D721Med (cell line): ENCODE results near the gene UBE2I.

ENCODE experiments used
- DNase-seq: peaks from one replicate; pipeline ENCODE4 v3.0.0; 2011; ENCODE audit warnings: low spot score; ENCODE audit not compliant: insufficient read length
- FAIRE-seq: peaks from 2 replicates; lab custom pipeline; 2011; peaks lifted over from hg19 to GRCh38; lab: Jason Lieb, UNC
- TF ChIP-seq, protein P1 (sequence below): IDR thresholded peaks from 2 replicates; pipeline ENCODE4 v1.5.1; 2012; ENCODE audit warnings: mild to moderate bottlenecking, control low read depth; ENCODE audit not compliant: insufficient read depth; ENCODE audit errors: missing control alignments

UBE2I gene

DNA sequence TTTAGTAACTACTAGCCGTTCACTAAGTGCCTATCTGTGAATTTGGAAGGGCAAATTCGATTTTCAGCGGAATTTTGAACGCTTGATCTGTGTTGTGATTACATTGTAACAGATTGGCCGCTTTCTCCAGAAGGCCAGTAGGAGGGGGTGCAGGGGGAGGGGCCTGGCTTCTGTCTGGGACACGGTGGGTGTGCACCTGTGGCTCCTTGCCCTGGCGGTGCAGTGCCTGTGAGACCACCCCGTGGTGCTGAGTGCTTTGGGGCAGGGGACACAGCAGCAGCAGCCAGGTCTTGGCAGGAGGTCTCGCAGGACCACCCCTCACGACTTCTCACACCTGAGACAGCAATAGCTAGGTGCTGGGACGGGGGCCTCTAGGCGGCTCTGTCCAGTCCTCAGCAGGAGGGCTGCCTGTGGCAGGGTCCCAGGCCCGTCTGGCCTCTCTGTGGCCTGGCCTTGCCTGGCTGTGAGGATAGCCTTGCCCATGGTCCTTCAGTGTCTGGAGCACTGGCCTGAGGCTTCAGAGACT lies 1.8 kb downstream of the UBE2I start:
- TF ChIP-seq, protein P1, sequence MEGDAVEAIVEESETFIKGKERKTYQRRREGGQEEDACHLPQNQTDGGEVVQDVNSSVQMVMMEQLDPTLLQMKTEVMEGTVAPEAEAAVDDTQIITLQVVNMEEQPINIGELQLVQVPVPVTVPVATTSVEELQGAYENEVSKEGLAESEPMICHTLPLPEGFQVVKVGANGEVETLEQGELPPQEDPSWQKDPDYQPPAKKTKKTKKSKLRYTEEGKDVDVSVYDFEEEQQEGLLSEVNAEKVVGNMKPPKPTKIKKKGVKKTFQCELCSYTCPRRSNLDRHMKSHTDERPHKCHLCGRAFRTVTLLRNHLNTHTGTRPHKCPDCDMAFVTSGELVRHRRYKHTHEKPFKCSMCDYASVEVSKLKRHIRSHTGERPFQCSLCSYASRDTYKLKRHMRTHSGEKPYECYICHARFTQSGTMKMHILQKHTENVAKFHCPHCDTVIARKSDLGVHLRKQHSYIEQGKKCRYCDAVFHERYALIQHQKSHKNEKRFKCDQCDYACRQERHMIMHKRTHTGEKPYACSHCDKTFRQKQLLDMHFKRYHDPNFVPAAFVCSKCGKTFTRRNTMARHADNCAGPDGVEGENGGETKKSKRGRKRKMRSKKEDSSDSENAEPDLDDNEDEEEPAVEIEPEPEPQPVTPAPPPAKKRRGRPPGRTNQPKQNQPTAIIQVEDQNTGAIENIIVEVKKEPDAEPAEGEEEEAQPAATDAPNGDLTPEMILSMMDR: no peak
- DNase-seq (no peak), FAIRE-seq (no peak)

DNA sequence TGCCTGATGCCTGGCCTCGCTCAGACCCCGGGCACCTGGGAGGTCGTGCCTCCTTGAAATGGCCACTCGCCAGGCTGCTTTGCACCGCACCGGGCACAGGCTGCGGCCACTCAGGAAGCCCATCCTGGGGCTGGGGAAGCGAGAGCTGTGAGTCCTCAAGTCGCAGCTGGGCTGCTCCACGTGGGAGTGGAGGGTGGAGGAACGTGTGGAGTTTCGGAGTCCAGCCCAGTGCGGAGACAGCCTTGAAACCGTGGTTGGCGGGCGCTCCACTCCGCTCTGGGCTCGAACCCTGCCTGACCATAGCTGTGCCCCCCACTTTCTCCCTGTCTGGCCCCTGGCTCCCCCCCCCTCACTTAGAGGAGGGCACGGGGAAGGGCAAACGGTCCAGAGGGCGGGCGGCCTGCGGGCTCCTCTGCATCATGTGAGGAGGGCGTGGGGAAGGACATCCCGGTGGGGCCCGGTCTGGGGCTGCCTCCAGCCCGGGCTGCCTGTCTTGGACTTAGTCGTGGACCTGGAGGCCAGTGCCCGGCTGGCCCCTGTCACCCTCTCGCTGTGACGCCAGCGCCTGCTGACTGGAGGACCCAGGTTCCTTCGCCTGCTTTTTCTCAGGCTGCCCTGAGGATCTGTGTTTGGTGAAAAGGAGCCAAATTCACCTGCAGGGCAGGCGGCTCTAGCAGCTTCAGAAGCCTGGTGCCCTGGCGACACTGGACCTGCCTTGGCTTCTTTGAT lies 2.5 kb downstream of the UBE2I start:
- FAIRE-seq: no peak
- TF ChIP-seq, protein P1: no peak
- DNase-seq: no peak

DNA sequence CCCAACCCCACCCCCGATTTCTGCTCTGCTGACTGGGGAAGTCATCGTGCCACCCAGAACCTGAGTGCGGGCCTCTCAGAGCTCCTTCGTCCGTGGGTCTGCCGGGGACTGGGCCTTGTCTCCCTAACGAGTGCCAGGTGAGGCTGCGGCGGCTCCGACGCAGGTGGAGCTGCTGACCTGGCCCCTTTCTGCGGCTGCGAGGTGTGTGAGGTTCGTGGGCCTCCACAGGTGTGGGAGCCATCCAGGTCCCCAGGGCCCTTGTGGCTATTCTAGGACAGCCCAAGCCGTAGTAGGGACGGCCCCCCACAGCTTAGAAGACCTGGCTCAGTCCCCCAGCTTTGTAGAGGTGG lies 3.0 kb downstream of the UBE2I start:
- TF ChIP-seq, protein P1: no peak
- no peak for FAIRE-seq
- DNase-seq: no peak

DNA sequence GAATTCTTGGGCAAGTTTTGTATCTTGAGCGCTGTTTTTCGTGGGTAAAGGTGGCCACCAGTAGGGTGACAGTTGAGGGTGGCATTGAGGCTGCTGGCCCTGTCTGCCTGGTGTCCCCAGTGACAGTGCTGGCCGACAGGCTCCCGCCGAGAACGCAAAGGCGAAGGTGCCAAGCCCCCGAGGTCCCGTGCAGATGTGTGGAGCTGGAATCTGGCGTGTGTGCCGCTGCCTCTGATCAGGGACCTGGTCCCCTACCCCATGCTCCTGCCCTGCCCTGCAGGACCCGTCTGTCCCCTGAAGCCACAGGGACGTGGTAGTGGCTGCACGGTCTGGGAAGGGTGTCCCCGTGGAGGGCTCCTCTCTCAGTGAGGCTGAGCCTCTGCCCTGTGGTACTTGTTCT lies 3.5 kb downstream of the UBE2I start:
- DNase-seq (no peak), FAIRE-seq (no peak)
- TF ChIP-seq, protein P1: no peak

DNA sequence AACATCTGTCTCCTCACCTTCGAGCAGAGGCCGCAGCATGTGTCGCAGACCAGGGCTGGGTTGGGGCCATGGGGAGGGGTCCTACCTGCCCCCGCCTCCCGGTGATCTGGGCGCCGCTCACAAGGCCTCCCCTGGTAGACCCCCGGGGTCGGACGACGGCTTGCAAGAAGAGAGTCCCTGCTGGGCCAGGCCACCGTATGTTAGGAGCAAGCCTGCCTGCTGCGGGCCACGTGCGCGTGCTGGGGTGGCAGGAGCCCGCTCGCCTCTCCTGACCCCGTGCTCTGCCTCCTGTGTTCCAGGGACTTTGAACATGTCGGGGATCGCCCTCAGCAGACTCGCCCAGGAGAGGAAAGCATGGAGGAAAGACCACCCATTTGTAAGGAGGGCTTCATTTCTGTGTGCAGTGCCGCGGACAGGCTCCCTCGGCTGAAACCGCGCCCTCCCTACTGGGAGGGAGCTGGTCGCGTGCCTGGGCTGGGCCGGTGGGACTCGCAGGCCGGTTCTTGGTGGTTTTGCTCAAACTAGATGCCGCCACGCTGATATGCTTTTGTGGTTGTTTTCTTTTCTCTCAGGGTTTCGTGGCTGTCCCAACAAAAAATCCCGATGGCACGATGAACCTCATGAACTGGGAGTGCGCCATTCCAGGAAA lies 4.4 kb downstream of the UBE2I start:
- no peak for DNase-seq
- FAIRE-seq: no peak
- TF ChIP-seq, protein P1: no peak

DNA sequence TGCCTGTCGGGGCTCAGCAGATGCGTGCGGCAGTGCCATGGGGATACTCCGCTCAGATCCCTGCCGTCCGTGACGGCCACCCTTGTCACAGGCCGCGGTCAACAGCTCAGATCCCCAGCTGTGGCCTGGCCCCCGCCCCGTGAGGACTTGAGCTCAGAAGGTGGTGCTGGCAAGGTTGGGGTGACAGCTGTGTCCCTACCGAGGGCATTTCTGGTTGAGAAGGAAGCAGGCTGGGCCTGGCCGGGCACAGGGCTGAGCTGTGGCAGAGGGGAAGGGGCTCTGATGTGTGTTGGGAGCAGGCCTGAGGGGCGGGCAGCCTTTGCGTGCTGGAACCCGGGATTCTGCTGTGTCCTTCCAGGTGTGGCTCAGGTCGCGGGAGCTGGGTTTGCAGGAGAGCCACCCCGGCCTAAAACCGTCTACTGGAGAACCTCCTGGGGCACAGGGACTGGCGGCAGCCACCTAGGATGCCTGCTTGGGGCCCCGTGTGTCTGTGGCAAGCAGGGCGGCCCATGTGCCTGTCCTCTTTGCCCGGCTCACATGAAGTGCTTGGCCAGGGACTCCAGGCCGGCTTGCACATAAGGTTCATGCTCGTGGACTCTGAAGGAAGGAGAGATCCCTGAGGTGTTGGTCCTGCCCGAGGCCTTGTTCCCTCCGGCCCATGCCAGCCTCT lies 5.1 kb downstream of the UBE2I start:
- FAIRE-seq (no peak), DNase-seq (no peak)

More for the DNA sequence above, 5.1 kb downstream of the UBE2I start:
- TF ChIP-seq, protein P1: no peak
